Measurements from ENCODE around the gene SLN. TPM values are rescaled to one million over a fixed set of nuclear protein-coding genes. Genes with fewer than 3 reads are reported as not detected.

The SLN gene
- polyA plus RNA-seq, 1 donor, result 6.1 TPM

DNA sequence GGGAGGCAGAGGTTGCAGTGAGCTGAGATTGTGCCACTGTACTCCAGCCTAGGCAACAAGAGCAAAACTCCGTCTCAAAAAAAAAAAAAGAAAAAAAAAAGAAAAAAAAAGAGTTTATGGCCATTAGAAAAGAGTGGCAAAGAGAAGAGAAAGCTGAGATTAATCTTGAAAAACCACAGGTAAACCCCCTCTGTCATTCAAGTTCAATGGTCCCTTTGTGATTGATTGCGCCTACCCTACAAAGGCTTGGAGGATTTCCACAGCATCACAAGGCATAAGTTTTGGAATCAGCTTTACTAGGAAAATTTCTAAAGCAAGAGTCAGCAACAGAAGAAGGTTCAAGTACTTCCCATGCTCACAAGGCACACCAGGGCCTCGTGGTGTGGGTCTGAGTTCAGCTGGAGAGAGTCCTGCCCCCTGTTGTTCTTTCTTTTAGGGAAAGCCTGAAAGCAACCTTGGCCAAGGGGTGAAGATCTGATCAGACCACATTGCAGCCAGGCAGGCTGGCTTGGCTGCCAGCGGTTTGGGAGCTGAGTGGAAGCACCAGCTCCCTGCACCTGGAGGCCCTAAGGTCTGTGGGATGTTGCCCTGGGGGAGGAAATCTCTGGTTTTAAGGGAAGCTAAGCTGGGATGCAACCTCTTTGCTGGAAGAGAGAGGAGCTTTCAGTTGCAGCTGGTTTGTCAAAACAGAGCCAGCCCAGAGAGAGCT, 41.8 kb downstream of the SLN start:
- DNase-seq, result no peak
- Histone ChIP-seq H3K36me3 (ENCODE audit: control insufficient read depth, insufficient read depth, low read length) (no peaks in the 10 kb centered on the region), H3K4me3 (ENCODE audit: low read length) (no peak overlapping the region), H3K27ac (ENCODE audit: low read length) (no peak overlapping the region), H3K27me3 (ENCODE audit: control insufficient read depth, insufficient read depth, low read length) (peaks cover 6% of the 10 kb centered on the region), H3K9me3 (ENCODE audit: control insufficient read depth, low read depth, low read length) (no peaks in the 10 kb centered on the region), H3K4me1 (ENCODE audit: control insufficient read depth, insufficient read depth, low read length) (no peaks in the 10 kb centered on the region)
- 80% methylated on average over 1 of the region's 4 CpGs for WGBS (ENCODE audit: insufficient coverage, low lambda C conversion rate)

DNA sequence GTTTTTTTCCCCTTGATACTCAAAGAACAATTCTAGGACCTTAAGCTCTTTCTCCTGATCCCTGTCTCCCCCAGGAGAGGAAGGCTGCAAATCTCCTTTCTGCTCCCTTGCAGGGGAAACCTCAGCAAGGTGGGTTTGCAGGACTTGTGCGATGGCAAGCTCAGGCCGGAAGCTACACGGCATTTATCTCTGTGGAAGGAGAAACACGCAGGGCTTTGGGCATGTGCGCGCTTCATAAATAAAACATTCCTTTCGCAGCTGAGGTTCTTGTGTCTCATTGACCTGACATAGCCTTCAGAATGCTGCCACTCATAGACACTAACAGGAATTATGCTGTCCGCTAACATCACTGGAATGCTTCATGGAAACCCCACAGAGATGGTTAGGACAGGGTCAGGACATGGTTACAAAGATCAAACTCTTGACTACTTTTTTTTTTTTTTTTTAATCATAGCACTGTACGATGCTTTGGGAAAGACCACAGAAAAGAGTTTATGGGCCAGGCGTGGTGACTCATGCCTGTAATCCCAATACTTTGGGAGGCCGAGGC, 42.6 kb downstream of the SLN start:
- no CpG with 5 or more reads among the region's 11 CpGs for WGBS (ENCODE audit: insufficient coverage, low lambda C conversion rate)
- DNase-seq, result no peak
- H3K27ac ChIP-seq (ENCODE audit: low read length), result no peak overlapping the region
- peaks cover 6% of the 10 kb centered on the region for H3K27me3 ChIP-seq (ENCODE audit: control insufficient read depth, insufficient read depth, low read length)
- no peaks in the 10 kb centered on the region for H3K36me3 ChIP-seq (ENCODE audit: control insufficient read depth, insufficient read depth, low read length)
- no peaks in the 10 kb centered on the region for H3K9me3 ChIP-seq (ENCODE audit: control insufficient read depth, low read depth, low read length)
- H3K4me3 ChIP-seq (ENCODE audit: low read length), result no peak overlapping the region
- H3K4me1 ChIP-seq (ENCODE audit: control insufficient read depth, insufficient read depth, low read length), result no peaks in the 10 kb centered on the region

DNA sequence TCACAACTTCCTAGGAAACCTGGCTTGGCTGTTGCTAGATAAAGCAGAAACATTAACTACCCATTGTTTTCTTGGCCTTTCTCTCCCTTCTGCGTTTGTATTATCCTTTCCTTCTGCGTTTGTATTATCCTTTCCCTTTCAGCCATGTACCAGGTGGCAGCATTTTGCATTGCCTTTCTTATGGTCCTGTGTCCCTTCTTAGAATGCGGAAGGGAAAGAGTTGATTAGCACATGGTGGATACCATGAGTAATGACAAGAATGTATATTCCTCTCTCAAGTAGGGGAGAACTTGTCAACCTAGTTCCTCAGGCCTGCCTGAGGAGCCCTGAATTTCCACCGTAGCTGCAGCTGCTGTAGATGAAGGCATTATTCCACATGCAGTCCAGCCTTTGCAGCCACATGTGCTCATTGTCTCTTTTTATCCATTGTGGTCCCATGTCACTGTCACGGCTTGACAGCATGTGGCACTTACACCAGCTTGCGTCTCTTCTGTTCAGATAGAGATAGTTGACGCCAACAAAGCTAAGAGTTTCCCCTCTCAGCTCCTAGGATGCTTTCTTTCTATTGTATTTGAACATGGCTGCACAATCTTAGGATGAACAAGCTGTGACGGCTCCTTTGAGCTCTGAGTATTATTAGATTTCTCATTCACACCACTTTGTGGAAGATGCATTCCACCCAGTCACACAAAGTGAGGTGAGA, 44.8 kb downstream of the SLN start:
- H3K4me1 ChIP-seq (ENCODE audit: control insufficient read depth, insufficient read depth, low read length), result no peaks in the 10 kb centered on the region
- no peak for DNase-seq
- no peak overlapping the region for H3K27ac ChIP-seq (ENCODE audit: low read length)
- no peak overlapping the region for H3K4me3 ChIP-seq (ENCODE audit: low read length)
- H3K27me3 ChIP-seq (ENCODE audit: control insufficient read depth, insufficient read depth, low read length), result peaks cover 6% of the 10 kb centered on the region
- 60% methylated on average over 2 of the region's 8 CpGs for WGBS (ENCODE audit: insufficient coverage, low lambda C conversion rate)
- no peaks in the 10 kb centered on the region for H3K36me3 ChIP-seq (ENCODE audit: control insufficient read depth, insufficient read depth, low read length)
- H3K9me3 ChIP-seq (ENCODE audit: control insufficient read depth, low read depth, low read length), result no peaks in the 10 kb centered on the region

DNA sequence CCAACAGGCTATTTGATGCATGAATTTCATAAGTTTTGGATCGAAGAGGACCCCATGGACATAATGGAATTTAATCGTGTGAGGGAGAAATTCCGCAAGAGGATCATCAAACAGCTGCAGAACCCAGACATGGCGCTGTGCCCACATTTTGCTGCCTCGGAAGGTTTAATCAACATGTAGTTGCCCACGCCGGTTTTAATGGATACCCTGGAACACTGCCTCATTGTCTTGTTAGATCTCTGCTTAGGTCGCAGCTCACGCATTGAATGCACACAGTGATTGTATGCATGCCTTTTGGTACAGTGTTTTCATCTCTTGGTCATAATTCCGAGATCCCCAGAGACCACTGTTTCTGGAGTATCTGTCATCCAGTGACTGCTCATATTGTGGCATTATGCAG, 46.8 kb downstream of the SLN start:
- Histone ChIP-seq H3K4me3 (ENCODE audit: low read length) (no peak overlapping the region), H3K4me1 (ENCODE audit: control insufficient read depth, insufficient read depth, low read length) (no peaks in the 10 kb centered on the region), H3K27me3 (ENCODE audit: control insufficient read depth, insufficient read depth, low read length) (peaks cover 3% of the 10 kb centered on the region), H3K27ac (ENCODE audit: low read length) (no peak overlapping the region), H3K36me3 (ENCODE audit: control insufficient read depth, insufficient read depth, low read length) (no peaks in the 10 kb centered on the region), H3K9me3 (ENCODE audit: control insufficient read depth, low read depth, low read length) (no peaks in the 10 kb centered on the region)
- DNase-seq, result no peak
- 86% methylated on average over 4 of the region's 10 CpGs for WGBS (ENCODE audit: insufficient coverage, low lambda C conversion rate)

DNA sequence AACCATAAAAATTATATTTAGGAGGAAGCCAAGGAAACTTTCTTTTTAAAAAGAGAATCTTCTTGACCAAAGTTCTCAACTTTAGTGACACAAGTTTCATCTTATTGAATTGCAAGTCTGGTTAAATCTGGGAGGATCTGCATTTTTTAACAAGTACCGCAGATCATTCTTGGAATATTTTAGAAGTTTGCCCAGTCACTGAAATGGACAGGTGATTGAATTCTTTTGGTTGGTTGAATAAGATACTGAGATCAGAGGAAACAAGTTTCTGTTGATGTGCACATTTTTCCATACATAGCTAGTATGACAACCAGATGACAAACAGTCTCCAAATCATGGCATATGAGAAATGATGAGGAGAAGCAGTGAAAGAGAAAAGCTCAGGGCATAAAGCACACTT, 50.2 kb downstream of the SLN start:
- Histone ChIP-seq H3K27me3 (ENCODE audit: control insufficient read depth, insufficient read depth, low read length) (no peaks in the 10 kb centered on the region), H3K4me3 (ENCODE audit: low read length) (no peak overlapping the region), H3K4me1 (ENCODE audit: control insufficient read depth, insufficient read depth, low read length) (no peaks in the 10 kb centered on the region), H3K9me3 (ENCODE audit: control insufficient read depth, low read depth, low read length) (no peaks in the 10 kb centered on the region), H3K36me3 (ENCODE audit: control insufficient read depth, insufficient read depth, low read length) (no peaks in the 10 kb centered on the region), H3K27ac (ENCODE audit: low read length) (no peak overlapping the region)
- WGBS (ENCODE audit: insufficient coverage, low lambda C conversion rate), result no CpG with 5 or more reads among the region's 1 CpG
- DNase-seq, result no peak

DNA sequence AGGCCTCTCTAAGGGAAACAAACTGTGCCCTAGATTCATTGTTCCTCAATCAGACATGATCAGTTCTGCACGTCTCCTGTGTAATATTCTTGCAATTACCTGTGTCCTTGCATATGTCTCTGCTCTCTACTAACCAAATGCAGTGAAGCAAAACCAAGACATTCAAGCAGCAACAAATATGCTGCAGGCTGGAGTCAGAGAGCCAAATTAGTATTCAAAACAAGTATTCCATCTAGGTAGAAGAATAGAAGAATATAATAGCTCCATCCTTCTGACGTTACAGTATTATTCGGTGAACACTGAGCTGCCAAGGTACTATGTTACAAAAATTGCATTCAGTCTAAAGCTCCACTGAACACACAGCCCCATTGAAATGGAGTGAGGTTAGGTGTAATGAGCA, 51.8 kb downstream of the SLN start:
- no peak overlapping the region for H3K27ac ChIP-seq (ENCODE audit: low read length)
- no peaks in the 10 kb centered on the region for H3K9me3 ChIP-seq (ENCODE audit: control insufficient read depth, low read depth, low read length)
- no peak for DNase-seq
- H3K4me3 ChIP-seq (ENCODE audit: low read length), result no peak overlapping the region
- no peaks in the 10 kb centered on the region for H3K4me1 ChIP-seq (ENCODE audit: control insufficient read depth, insufficient read depth, low read length)
- H3K36me3 ChIP-seq (ENCODE audit: control insufficient read depth, insufficient read depth, low read length), result no peaks in the 10 kb centered on the region
- no peaks in the 10 kb centered on the region for H3K27me3 ChIP-seq (ENCODE audit: control insufficient read depth, insufficient read depth, low read length)
- 100% methylated on average over 1 of the region's 3 CpGs for WGBS (ENCODE audit: insufficient coverage, low lambda C conversion rate)

DNA sequence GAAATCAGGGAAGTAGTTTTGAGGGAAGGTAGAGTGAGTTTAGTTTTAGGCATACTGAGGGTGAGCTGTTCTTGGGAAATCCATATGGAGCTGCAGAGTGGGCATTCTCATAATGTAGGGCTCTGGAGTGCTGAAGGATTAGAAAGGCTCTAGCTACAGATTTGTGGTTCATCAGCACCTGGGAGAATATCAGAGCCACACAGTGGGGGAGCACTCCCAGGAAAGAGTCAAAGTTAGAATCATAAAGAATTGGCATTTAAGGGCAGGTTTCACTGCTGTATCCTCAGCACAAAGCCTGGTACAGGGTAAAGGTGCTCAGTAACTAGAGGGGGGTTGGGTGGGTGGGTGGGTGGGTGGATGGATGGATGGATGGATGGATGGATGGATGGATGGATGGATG, 52.5 kb downstream of the SLN start:
- no peak overlapping the region for H3K4me3 ChIP-seq (ENCODE audit: low read length)
- no peaks in the 10 kb centered on the region for H3K36me3 ChIP-seq (ENCODE audit: control insufficient read depth, insufficient read depth, low read length)
- no peaks in the 10 kb centered on the region for H3K4me1 ChIP-seq (ENCODE audit: control insufficient read depth, insufficient read depth, low read length)
- H3K27ac ChIP-seq (ENCODE audit: low read length), result no peak overlapping the region
- H3K27me3 ChIP-seq (ENCODE audit: control insufficient read depth, insufficient read depth, low read length), result no peaks in the 10 kb centered on the region
- H3K9me3 ChIP-seq (ENCODE audit: control insufficient read depth, low read depth, low read length), result no peaks in the 10 kb centered on the region
- DNase-seq, result no peak

Other genes starting within 250 kb of the SLN start
- 8.7 TPM for gene ALKBH8, start 146.3 kb downstream of the SLN start, polyA plus RNA-seq
- 0.43 TPM for gene ELMOD1, start 120.9 kb downstream of the SLN start, polyA plus RNA-seq
- 12.5 TPM for gene SLC35F2, start 146.7 kb upstream of the SLN start, polyA plus RNA-seq
- 2.2 TPM for gene RAB39A, start 216.4 kb upstream of the SLN start, polyA plus RNA-seq

All from large intestine (tissue), 3 donors.